Uterus (tissue), 4 donors: Measurements from ENCODE around the gene HDAC4. TPM values are rescaled to one million over a fixed set of nuclear protein-coding genes. Genes with fewer than 3 reads are reported as not detected.

Source experiments
- DNase-seq, 2 donors: peaks; one replicate each; pipeline ENCODE4 v3.0.0-alpha.2; 2019 to 2020
- H3K27ac ChIP-seq, 2 donors: fragments of 200-600 bp; sonication (generic); 1 replicate in 1 of 2; 2 replicates in 1 of 2; pipeline ENCODE4 v1.5.1; 2016 to 2018
- H3K27me3 ChIP-seq, 2 donors: fragments of 200-600 bp; sonication (generic); one replicate each; pipeline ENCODE4 v1.5.1; 2018 to 2019; ENCODE audit warnings: control low read depth in 1 of 2
- H3K36me3 ChIP-seq, 2 donors: fragments of 200-600 bp; sonication (generic); one replicate each; pipeline ENCODE4 v1.5.1; 2019; ENCODE audit warnings: control low read depth in 1 of 2
- H3K4me1 ChIP-seq, 2 donors: fragments of 200-600 bp; sonication (generic); one replicate each; pipeline ENCODE4 v1.5.1; 2018 to 2019; ENCODE audit warnings: control low read depth in 1 of 2
- H3K4me3 ChIP-seq, 2 donors: fragments of 200-600 bp; sonication (generic); 1 replicate in 1 of 2; 2 replicates in 1 of 2; pipeline ENCODE4 v1.5.1; 2018 to 2019; ENCODE audit warnings: mild to moderate bottlenecking in 1 of 2
- H3K9me3 ChIP-seq, 2 donors: fragments of 200-600 bp; sonication (generic); one replicate each; pipeline ENCODE4 v1.5.1; 2019; ENCODE audit warnings: control low read depth in 1 of 2
- CTCF ChIP-seq, 4 experiments: fragments of 200-600 bp in 2 of 4; fragments of 450-650 bp in 2 of 4; sonication (generic) in 2 of 4; IDR thresholded peaks; one replicate each; pipeline ENCODE4 v1.5.1; 2016 to 2019; ENCODE audit warnings: antibody characterized with exemption in 4 of 4, mild to moderate bottlenecking in 2 of 4, moderate library complexity in 1 of 4
- POLR2A ChIP-seq, 2 donors: fragments of 450-650 bp; IDR thresholded peaks; one replicate each; pipeline ENCODE4 v1.6.1; 2016; ENCODE audit warnings: antibody characterized with exemption in 2 of 2, mild to moderate bottlenecking in 1 of 2, moderate library complexity in 1 of 2
- intact Hi-C: fragments of 100-400 bp; cut with DNase I; formaldehyde crosslinking; loops from one replicate; pipeline ENCODE4 v1.15.1; 2023; ENCODE audit warnings: low total_unique reads
- total RNA-seq, 4 donors: library from RNA; depleted of rRNA in 3 of 4; stranded (reverse); fragments of >200 nt in 3 of 4; gene quantifications; one replicate each; pipeline versions ENCODE4 v1.1.0 to v1.2.4, GENCODE V29; 2014 to 2023
- donor health status: DM: yes; HTN: yes; CAD: no.

Gene HDAC4
- total RNA-seq, 4 donors from 2014 or later = 42.1 to 91.5 (median 73.4) TPM

GRCh38 chr2:239192975-239193374 is 207.8 kb downstream of the HDAC4 start:
- Histone ChIP-seq H3K36me3 (no peaks in the 10 kb centered on the region), H3K4me1 (no peaks in the 10 kb centered on the region), H3K4me3 (no peak overlapping the region), H3K27me3 (no peaks in the 10 kb centered on the region), H3K27ac (no peak overlapping the region), H3K9me3 (no peaks in the 10 kb centered on the region)
- peak in 1 of 2 donors; percentile 12 for DNase-seq
- intact Hi-C loops = no loop called here
- no peak for TF ChIP-seq CTCF (IDR thresholded peaks at IDR 0.05)
- TF ChIP-seq POLR2A (IDR thresholded peaks at IDR 0.05) = no peak

- no peaks in the 10 kb centered on the region for H3K9me3 ChIP-seq
- H3K4me1 ChIP-seq = no peaks in the 10 kb centered on the region
- no peaks in the 10 kb centered on the region for H3K36me3 ChIP-seq
- intact Hi-C loops = no loop called here
- H3K27me3 ChIP-seq = no peaks in the 10 kb centered on the region
- TF ChIP-seq CTCF (IDR thresholded peaks at IDR 0.05) (no peak), POLR2A (IDR thresholded peaks at IDR 0.05) (no peak)
- DNase-seq = peak; percentile 11 to 13
- no peak overlapping the region for H3K4me3 ChIP-seq
- H3K27ac ChIP-seq = no peak overlapping the region
These were observed 208.4 kb downstream of the HDAC4 start for GRCh38 chr2:239192456-239192855.

GRCh38 chr2:239190921-239191885 is 209.6 kb downstream of the HDAC4 start:
- no peaks in the 10 kb centered on the region for H3K9me3 ChIP-seq
- no peaks in the 10 kb centered on the region for H3K4me1 ChIP-seq
- H3K4me3 ChIP-seq = no peak overlapping the region
- H3K27ac ChIP-seq = no peak overlapping the region
- no peak for TF ChIP-seq CTCF (IDR thresholded peaks at IDR 0.05)
- no peak for TF ChIP-seq POLR2A (IDR thresholded peaks at IDR 0.05)
- intact Hi-C loops = no loop called here
- H3K27me3 ChIP-seq = no peaks in the 10 kb centered on the region
- no peaks in the 10 kb centered on the region for H3K36me3 ChIP-seq
- DNase-seq = peak; percentile 10 to 11

- H3K27me3 ChIP-seq = no peaks in the 10 kb centered on the region
- peak; percentile 9 to 12 for DNase-seq
- no peaks in the 10 kb centered on the region for H3K9me3 ChIP-seq
- no peaks in the 10 kb centered on the region for H3K36me3 ChIP-seq
- no peak overlapping the region for H3K4me3 ChIP-seq
- no peaks in the 10 kb centered on the region for H3K4me1 ChIP-seq
- no peak overlapping the region for H3K27ac ChIP-seq
- intact Hi-C loops = no loop called here
- no peak for TF ChIP-seq CTCF (IDR thresholded peaks at IDR 0.05)
- TF ChIP-seq POLR2A (IDR thresholded peaks at IDR 0.05) = no peak
These were observed 210.5 kb downstream of the HDAC4 start for GRCh38 chr2:239190361-239190760.

GRCh38 chr2:239189711-239190131 is 211.1 kb downstream of the HDAC4 start:
- no peak overlapping the region for H3K27ac ChIP-seq
- H3K9me3 ChIP-seq = no peaks in the 10 kb centered on the region
- no peaks in the 10 kb centered on the region for H3K27me3 ChIP-seq
- TF ChIP-seq CTCF (IDR thresholded peaks at IDR 0.05) (no peak), POLR2A (IDR thresholded peaks at IDR 0.05) (no peak)
- peak in 1 of 2 donors; percentile 9 for DNase-seq
- no peaks in the 10 kb centered on the region for H3K4me1 ChIP-seq
- no peak overlapping the region for H3K4me3 ChIP-seq
- intact Hi-C loops = no loop called here
- no peaks in the 10 kb centered on the region for H3K36me3 ChIP-seq
